ENCODE data around the gene LRRC74A. TPM values are rescaled to one million over a fixed set of nuclear protein-coding genes. Genes with fewer than 3 reads are reported as not detected.

Gene LRRC74A
- total RNA-seq, 2 donors from 2014 or later, result not detected

DNA sequence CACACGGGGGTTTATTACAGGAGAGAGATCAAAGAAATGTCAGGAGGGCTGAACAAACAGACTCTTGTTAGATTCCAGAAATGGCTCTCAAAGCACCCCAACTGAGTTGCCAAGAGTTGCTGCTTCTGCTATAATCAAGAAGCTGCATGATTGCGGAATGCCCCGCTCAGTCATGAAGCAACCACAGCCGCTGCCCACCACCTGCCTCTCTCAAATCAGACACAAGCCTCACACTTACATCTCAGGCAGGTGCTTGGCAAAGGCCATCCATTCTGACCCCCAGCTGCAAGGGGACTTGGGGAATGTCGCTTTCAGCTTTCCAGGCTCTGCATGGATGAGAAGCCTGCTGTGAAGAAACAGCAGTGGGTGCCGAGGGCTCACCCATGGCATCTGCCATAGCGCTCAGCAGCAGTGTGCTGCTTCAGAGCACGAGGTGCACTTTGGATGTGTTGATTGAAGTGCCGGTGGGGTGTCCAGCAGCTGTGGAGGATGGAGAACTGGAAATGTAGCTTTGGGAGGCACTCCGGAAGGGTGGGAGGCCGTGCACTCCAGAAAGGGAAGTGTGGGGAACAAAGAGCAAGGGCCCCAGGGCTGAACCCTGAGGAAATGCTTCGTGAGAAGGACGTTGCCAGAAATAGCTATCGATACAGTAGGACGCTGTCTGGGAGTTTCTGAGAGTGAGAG, 37.7 kb downstream of the LRRC74A start:
- Mint-ChIP-seq H3K9me3 (no peaks in the 10 kb centered on the region), H3K36me3 (no peaks in the 10 kb centered on the region), H3K27ac (no peak overlapping the region)
- no peak for ATAC-seq
- DNase-seq (ENCODE audit: low spot score in 2 of 2), result no peak

DNA sequence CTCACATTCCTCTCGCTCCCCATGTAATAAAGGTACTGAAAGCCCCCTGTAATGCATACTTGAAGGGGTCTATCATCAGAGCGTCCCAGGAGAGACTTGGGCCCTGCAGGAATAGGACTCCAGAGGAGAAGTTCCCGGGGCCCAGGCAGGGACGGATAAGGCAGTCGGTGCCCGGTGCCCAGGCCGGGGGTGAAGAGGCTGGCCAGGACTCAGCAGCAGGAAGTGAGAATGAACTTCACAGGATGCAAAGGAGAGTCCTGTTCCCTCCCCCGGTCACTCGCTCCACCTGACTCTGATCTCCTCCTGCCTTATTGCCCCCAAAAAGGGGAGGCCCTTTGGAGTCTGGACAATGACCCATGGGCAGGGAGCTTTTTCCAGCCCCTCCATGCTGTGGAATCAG, 40.2 kb downstream of the LRRC74A start:
- Mint-ChIP-seq H3K36me3 (no peaks in the 10 kb centered on the region), H3K9me3 (no peaks in the 10 kb centered on the region), H3K27ac (no peak overlapping the region)
- no peak for DNase-seq (ENCODE audit: low spot score in 2 of 2)
- no peak for ATAC-seq

DNA sequence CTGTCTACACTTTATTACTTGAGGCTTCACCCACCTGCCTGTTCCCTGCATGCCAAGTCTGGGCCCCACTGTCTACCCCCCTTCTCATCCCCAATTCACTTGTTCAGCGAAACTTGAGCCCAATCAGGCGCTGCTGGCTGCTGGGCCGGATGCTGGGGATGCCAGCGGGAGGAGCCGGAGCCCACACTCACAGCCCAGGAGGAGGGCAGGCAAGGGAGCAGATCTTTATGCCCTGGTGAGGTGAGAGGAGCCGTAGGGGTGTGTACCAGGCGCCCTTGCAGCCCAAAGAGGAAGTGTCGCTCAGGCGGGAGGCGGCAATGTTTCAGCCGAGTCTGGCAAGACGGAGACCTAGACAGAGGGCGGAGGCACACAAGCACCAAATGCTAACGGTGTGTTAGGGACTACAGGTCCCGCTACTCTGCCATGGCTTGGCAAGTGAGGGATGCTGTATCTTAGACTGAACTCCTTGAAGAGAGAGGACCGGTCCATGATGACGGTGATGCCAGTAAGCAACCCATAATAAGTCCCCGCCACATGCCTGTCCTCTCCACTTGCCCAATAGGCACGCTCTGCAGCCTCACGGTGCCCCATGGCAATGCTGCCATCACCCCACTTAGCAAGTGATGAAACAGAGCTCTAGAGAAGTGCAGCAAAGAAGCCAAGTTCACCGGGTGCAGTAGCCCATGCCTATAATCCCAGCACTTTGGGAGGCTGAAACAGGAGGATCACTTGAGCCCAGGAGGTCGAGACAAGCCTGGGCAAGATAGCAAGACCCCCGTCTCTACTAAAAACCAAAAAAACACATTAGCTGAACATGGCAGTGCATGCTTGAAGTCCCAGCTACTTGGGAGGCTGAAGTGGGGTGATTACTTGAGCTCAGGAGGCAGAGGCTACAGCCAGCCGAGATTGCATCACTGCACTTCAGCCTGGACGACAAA, 41.6 kb downstream of the LRRC74A start:
- peak; percentile 60 to 75 for ATAC-seq
- peak in 1 of 2 donors; percentile 30 for DNase-seq (ENCODE audit: low spot score in 2 of 2)
- H3K27ac Mint-ChIP-seq, result peak overlapping the region; percentile 12 to 31
- no peaks in the 10 kb centered on the region for H3K9me3 Mint-ChIP-seq
- H3K36me3 Mint-ChIP-seq, result no peaks in the 10 kb centered on the region

DNA sequence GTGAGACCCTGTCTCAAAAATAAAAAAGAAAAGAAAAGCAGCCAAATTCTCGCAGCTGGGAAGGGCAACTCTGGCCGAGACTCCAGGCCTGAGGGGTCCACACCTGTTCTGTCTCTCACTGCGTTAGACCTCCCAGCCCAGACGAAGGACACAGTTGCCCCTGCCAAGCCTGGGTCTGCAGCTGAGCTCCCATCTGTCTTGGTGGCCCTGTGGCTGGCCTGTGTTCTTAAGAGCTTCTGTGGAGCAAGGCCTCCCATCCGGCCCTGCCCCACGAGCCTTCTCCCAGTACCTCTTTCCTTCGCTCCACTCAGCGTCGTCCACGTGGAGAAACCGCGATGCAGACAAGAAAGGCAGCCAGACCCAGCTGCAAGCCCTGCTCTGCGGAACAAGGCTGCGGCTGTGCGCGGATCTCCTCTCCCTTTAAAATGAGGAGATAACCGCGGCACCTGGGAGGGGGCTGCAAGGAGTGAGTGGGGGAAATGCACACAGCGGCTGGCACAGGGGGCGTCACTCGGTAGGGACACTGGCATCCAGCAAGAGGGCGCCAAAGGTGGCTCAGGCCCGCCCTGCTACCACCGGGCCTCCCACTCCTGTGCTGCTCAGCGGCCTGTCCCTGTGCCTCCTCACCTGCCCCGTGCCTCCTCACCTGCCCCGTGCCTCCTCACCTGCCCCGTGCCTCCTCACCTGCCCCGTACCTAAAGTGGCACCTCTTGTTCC, 42.4 kb downstream of the LRRC74A start:
- H3K27ac Mint-ChIP-seq, result peak overlapping the region in 1 of 2 donors; percentile 31
- no peak for ATAC-seq
- no peaks in the 10 kb centered on the region for H3K9me3 Mint-ChIP-seq
- no peaks in the 10 kb centered on the region for H3K36me3 Mint-ChIP-seq
- DNase-seq (ENCODE audit: low spot score in 2 of 2), result no peak

DNA sequence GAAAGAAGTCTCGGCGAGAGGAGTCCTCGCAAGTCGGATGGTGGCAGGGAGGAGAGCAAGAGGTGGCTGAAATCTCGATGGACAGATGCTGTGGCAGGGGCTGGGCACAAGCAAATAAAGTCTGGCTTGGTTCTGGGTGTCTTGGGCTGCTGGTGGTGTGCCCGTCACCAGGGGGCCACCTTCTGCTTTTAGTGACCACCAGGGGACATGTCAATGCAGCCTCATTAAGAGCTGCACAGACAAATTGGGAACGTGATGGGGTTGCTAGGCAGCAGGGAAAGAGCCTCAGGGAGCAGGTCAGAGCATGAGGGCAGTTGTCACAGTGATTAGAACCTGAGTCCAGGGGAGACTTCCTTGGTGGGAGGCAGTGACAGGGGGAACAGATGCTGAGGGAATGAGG, 44.0 kb downstream of the LRRC74A start:
- no peak for ATAC-seq
- H3K27ac Mint-ChIP-seq, result no peak overlapping the region
- DNase-seq (ENCODE audit: low spot score in 2 of 2), result no peak
- no peaks in the 10 kb centered on the region for H3K36me3 Mint-ChIP-seq
- no peaks in the 10 kb centered on the region for H3K9me3 Mint-ChIP-seq

DNA sequence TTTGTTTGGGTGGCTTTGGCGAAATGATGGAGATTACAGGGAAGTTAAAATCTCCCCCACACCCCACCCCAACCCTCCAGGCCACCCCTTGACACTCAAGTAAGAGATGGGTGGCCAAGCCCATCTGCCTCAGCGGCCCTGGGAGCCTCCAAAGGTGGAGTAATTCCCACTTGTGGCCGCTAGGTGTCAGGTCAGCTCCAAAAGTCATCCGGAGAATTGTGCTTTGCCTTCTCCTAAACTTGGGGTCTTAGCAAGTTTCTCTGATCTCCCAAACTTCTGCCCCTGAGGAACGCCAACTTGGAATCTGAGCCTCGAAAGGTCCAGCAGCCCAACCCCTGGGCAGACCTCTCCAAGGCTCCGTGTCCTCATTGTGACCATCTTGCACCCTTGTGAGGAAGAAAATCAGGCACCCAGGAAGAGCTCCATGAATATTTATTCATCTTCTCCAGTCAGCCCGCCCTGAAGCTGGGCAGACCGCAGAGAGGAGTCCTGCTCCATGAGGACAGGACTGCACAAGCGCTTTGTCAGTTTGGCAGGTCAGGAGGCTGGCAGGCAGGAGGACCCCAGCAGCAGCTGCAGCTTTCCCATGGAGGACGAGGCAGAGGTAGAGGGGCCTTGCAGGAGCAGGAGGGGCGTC, 46.7 kb downstream of the LRRC74A start:
- H3K9me3 Mint-ChIP-seq, result no peaks in the 10 kb centered on the region
- peak; percentile 55 to 63 for ATAC-seq
- H3K36me3 Mint-ChIP-seq, result no peaks in the 10 kb centered on the region
- peak in 1 of 2 donors; percentile 71 for DNase-seq (ENCODE audit: low spot score in 2 of 2)
- no peak overlapping the region for H3K27ac Mint-ChIP-seq

DNA sequence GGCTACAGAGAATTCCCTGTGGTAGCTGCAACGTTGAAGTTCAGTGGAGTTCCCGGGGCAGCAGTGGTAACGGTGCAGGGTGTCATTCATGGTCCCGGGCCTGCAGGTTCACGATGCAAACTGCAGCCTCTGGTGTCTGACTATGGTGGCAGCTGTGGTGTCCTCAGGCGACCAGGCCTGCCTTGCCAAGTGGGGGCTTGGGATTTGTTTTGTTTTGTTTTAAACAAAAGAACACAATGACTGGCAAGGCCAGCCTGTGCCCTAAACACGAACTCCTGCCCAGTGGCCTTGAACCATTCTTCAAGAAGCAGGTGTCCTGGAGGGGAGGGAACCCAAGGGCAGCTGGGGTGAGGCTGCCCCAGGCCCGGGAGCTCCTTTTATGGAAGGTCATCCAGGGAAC, 48.5 kb downstream of the LRRC74A start:
- Mint-ChIP-seq H3K27ac (no peak overlapping the region), H3K36me3 (no peaks in the 10 kb centered on the region), H3K9me3 (no peaks in the 10 kb centered on the region)
- ATAC-seq (no peak), DNase-seq (ENCODE audit: low spot score in 2 of 2) (no peak)

DNA sequence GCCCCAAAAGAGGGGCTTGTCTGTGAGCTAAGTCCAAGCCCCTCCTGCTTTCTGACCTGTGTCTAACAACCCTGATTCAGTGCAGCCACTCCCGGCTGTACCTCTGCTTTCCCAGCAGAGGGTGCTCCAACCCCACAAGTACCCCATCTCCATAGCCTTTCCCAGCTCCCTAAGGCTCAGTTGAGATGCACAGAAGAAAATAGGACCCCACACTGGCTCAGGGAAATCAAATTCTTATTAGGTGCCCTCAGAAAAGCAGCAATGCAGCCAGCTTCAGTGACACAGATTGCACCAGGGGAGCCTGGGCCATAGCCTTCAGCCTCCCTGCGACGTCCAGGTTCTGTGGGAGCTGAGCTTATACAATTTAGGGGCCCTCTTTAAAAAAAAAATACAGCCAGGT, 49.9 kb downstream of the LRRC74A start:
- no peaks in the 10 kb centered on the region for H3K36me3 Mint-ChIP-seq
- H3K27ac Mint-ChIP-seq, result no peak overlapping the region
- no peaks in the 10 kb centered on the region for H3K9me3 Mint-ChIP-seq
- ATAC-seq (peak; percentile 68 to 79), DNase-seq (ENCODE audit: low spot score in 2 of 2) (peak in 1 of 2 donors; percentile 50)

DNA sequence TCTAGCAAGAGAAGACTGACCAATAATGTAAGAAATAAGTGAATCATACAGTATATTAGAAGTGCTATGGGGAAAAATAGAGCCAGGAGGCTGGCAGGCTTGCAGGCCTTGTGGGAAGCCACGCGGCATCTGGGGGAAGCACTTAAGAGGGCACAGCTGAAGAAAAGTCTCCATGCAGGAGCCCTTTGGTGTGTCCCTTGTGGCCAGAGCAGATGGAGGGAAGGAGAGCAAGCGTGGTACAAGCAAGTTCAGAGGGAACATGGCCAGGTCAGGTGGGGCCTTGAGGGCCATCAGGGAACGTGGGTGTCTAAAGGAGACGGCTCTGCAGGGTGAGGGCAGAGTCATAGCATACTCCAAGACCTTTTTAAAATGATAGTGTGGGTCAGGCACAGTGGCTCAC, 51.7 kb downstream of the LRRC74A start:
- ATAC-seq (no peak), DNase-seq (ENCODE audit: low spot score in 2 of 2) (no peak)
- H3K9me3 Mint-ChIP-seq, result no peaks in the 10 kb centered on the region
- no peak overlapping the region for H3K27ac Mint-ChIP-seq
- H3K36me3 Mint-ChIP-seq, result no peaks in the 10 kb centered on the region

DNA sequence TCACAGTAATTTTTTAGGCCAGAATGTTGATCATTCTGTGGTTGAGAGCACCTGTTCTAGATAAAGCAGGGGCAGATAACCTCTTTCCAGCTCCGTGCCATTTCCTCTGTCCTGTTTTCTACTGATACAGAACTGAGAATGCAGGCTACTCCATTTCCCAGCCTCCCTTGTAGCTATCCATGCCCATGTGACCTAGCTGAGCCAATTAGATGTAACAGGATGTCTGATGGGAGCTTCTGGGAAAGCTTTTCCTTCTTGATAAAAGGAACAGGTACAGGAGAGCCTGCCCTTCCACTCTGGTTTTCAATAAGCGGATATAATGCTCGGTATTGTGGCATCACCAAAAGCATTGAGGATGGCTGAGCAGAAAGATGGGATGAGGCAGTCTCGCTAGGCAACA, 54.2 kb downstream of the LRRC74A start:
- Mint-ChIP-seq H3K36me3 (no peaks in the 10 kb centered on the region), H3K9me3 (no peaks in the 10 kb centered on the region), H3K27ac (no peak overlapping the region)
- DNase-seq (ENCODE audit: low spot score in 2 of 2), result no peak
- ATAC-seq, result no peak

DNA sequence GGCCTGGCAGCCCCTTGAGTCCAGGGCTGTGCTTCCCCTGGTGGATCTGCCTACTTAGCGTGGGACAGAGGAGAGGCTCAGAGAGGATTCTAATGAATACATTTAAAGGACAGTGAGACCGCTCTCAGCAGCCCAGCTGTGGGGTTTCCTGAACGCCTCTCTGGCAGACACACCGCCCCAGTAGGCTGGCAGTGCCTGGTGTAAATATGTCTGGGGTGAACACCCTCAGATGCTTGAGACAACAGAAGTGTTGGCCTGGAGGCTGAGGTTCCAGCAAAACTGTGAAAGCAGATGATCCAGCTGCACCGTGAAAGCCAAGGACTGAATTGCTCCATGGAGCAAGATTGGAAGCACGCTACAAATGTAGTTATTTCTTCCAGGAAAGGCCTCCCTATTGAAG, 55.1 kb downstream of the LRRC74A start:
- ATAC-seq (no peak), DNase-seq (ENCODE audit: low spot score in 2 of 2) (no peak)
- Mint-ChIP-seq H3K9me3 (no peaks in the 10 kb centered on the region), H3K36me3 (no peaks in the 10 kb centered on the region), H3K27ac (no peak overlapping the region)

DNA sequence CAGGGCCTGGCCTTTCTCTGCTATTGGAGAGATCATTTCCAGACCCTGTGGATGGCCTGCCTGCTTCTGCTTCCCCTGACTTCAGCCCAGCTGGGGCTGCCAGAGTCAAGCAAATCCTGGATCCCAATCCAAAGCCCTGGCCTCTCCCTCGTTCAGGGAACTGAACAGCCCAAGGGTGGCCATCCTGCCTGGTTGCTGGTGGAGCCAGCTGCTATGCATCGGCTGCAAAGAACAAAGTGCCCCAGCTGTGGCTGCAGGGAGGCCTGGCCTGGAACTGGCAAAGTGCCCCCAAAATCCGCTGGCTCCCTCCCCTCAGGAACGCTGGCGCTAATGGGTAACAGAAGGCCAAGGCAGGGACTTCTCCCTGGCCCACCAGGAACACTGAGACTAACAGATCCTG, 56.4 kb downstream of the LRRC74A start:
- Mint-ChIP-seq H3K9me3 (no peaks in the 10 kb centered on the region), H3K27ac (no peak overlapping the region), H3K36me3 (no peaks in the 10 kb centered on the region)
- ATAC-seq, result no peak
- no peak for DNase-seq (ENCODE audit: low spot score in 2 of 2)

DNA sequence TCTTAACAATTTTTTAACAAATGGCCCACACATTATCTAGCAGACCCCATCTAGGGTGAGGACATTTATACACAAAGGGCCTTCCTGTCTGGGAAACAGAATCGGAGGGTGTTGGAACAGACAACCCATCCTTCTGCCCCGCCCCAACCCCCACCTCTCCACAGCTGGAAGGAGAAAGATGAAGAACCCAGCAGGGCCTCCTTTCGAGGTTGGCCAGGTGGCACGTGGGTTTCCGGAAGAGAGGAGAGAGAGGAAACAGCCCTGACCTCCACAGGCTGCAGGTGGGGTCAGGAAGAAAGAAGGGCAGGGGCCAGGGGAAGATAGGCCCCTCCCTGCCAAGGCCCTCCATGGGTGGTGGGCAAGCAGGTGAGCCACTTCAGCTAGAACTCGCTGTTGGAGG, 57.2 kb downstream of the LRRC74A start:
- DNase-seq (ENCODE audit: low spot score in 2 of 2) (no peak), ATAC-seq (no peak)
- no peaks in the 10 kb centered on the region for H3K36me3 Mint-ChIP-seq
- H3K27ac Mint-ChIP-seq, result peak overlapping the region in 1 of 2 donors; percentile 79
- H3K9me3 Mint-ChIP-seq, result no peaks in the 10 kb centered on the region

DNA sequence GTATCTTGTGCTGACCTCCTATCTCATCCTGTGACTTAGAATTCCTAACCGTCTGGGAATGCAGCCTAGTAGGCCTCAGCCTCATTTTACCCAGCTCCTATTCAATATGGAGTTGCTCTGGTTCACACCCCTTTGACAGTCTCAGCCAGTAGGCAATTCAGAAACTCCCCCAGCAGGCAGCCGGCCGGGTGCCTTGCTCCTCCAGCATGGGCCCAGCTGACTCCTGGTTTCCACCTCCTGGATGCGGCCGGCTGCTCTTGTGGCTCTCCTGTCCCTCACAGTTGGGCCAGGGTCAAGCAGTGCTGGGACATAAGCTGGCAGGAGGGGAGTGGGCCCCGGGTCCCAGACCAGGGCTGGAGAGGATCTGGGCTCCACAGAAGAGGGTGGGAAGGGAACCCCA, 58.2 kb downstream of the LRRC74A start:
- Mint-ChIP-seq H3K9me3 (no peaks in the 10 kb centered on the region), H3K27ac (no peak overlapping the region), H3K36me3 (no peaks in the 10 kb centered on the region)
- ATAC-seq (no peak), DNase-seq (ENCODE audit: low spot score in 2 of 2) (no peak)

DNA sequence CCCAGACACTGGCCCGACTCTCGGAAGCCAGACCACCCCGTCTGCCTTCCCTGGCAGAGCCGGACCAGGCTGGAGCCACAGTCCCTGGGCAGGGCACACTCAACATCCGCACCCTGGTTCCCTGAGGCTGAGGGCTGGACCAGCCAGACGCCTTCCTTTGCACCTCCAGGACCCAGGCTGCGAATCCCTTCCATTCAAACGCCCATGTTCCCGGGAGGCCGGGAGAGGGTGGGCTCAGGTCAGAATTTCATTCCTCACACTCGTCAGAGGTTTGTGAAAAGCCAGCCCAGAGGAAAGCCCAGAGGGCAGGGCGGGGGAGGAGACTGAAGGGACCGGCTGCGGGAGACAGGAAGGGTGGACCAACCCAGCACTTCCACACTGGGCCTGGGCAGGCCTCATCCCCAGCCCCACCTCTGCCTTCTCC, 58.7 kb downstream of the LRRC74A start:
- H3K27ac Mint-ChIP-seq, result no peak overlapping the region
- no peaks in the 10 kb centered on the region for H3K36me3 Mint-ChIP-seq
- no peaks in the 10 kb centered on the region for H3K9me3 Mint-ChIP-seq
- no peak for ATAC-seq
- no peak for DNase-seq (ENCODE audit: low spot score in 2 of 2)

DNA sequence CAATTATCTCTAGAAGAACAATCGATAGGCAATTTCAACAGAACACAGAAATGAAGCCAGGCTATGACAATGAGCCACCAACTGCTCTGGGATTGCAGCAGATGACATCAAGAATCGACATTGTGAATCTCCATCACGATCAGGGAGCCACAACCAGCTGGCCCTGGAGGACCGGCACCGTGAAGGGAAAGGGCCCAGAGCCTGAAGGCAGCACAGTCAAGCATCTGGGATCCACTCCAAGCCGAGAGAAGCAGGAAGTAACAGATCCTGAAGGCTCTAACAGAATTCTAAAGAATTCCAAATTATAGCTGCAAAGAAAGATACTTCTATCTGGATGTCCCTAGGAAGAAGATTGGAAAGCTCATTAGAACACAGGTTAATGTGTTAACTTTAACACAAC, 61.0 kb downstream of the LRRC74A start:
- ATAC-seq, result no peak
- peaks cover under 1% of the 10 kb centered on the region in 2 donors for H3K36me3 Mint-ChIP-seq
- no peak for DNase-seq (ENCODE audit: low spot score in 2 of 2)
- H3K9me3 Mint-ChIP-seq, result no peaks in the 10 kb centered on the region
- H3K27ac Mint-ChIP-seq, result no peak overlapping the region

DNA sequence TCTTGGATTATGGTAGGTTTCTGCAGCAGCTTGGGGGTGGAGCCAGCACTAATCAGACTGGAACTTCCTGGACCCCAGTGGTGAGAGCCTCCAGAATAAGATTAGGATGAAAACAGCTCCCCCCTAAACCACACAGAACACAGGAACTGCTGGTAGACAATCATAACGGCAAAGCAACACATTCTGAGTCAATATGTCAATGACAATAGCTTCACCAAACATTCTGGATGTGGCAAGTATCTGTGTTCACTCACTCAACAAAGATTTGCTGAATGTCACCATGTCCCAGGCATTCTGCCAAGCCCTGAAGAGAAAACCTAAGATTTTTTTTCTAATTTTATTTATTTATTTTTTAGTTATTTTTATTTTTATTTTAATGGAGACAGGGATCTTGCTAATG, 65.2 kb downstream of the LRRC74A start:
- peaks cover 6 to 7% of the 10 kb centered on the region in 2 donors for H3K36me3 Mint-ChIP-seq

More for the DNA sequence above, 65.2 kb downstream of the LRRC74A start:
- no peak for ATAC-seq
- DNase-seq (ENCODE audit: low spot score in 2 of 2), result no peak
- H3K9me3 Mint-ChIP-seq, result peaks cover 5 to 7% of the 10 kb centered on the region in 2 donors
- H3K27ac Mint-ChIP-seq, result no peak overlapping the region
